ENCODE measurements around the gene ZNF274.

- TF ChIP-seq CTCF (IDR thresholded peaks at IDR 0.05; ENCODE audit: insufficient read depth, low read length, poor library complexity, severe bottlenecking) (no peak), EZH2phosphoT487 (conservative IDR thresholded peaks at IDR 0.05; ENCODE audit: low read length) (no peak)
Observed at GRCh38 chr19:58166268-58166667, 16.6 kb upstream of the ZNF274 start.

All from SU-DHL-6 (cell line).